CD4-positive, alpha-beta T cell treated with Interleukin-15 for 1 hour (primary cell): Measurements from ENCODE around the gene CTU2.

ENCODE experiments used
- DNase-seq: peaks from one replicate; pipeline ENCODE4 v3.0.0-alpha.2; 2020

The CTU2 gene

GRCh38 chr16:88747588-88748301 lies 41.4 kb downstream of the CTU2 start:
- DNase-seq = peak; percentile 39

- DNase-seq = no peak
These were observed 42.1 kb downstream of the CTU2 start for GRCh38 chr16:88748364-88748763.

GRCh38 chr16:88749358-88749757 lies 43.1 kb downstream of the CTU2 start:
- no peak for DNase-seq

- no peak for DNase-seq
These were observed 44.6 kb downstream of the CTU2 start for GRCh38 chr16:88750854-88751253.

- no peak for DNase-seq
These were observed 46.2 kb downstream of the CTU2 start for GRCh38 chr16:88752386-88753002.

GRCh38 chr16:88753191-88753590 lies 46.9 kb downstream of the CTU2 start:
- no peak for DNase-seq

GRCh38 chr16:88753602-88754001 lies 47.3 kb downstream of the CTU2 start:
- DNase-seq = no peak

- DNase-seq = no peak
These were observed 48.0 kb downstream of the CTU2 start for GRCh38 chr16:88754109-88754911.

GRCh38 chr16:88754912-88755744 lies 48.8 kb downstream of the CTU2 start:
- DNase-seq = no peak

GRCh38 chr16:88755745-88756443 lies 49.6 kb downstream of the CTU2 start:
- no peak for DNase-seq

- no peak for DNase-seq
These were observed 52.1 kb downstream of the CTU2 start for GRCh38 chr16:88758227-88758943.

GRCh38 chr16:88758944-88759244 lies 52.6 kb downstream of the CTU2 start:
- no peak for DNase-seq

- DNase-seq = no peak
These were observed 53.1 kb downstream of the CTU2 start for GRCh38 chr16:88759245-88759975.

- no peak for DNase-seq
These were observed 53.7 kb downstream of the CTU2 start for GRCh38 chr16:88759976-88760350.

- DNase-seq = no peak
These were observed 54.3 kb downstream of the CTU2 start for GRCh38 chr16:88760424-88761142.

GRCh38 chr16:88761143-88761534 lies 54.8 kb downstream of the CTU2 start:
- no peak for DNase-seq

- DNase-seq = no peak
These were observed 55.5 kb downstream of the CTU2 start for GRCh38 chr16:88761830-88762229.

- no peak for DNase-seq
These were observed 56.1 kb downstream of the CTU2 start for GRCh38 chr16:88762258-88762870.

- no peak for DNase-seq
These were observed 56.6 kb downstream of the CTU2 start for GRCh38 chr16:88762941-88763340.

- DNase-seq = no peak
These were observed 57.3 kb downstream of the CTU2 start for GRCh38 chr16:88763502-88764053.
